Muscle layer of duodenum (tissue), 2 donors: ENCODE data around the gene CSDE1.
"Not testable (repeated sequence)": the region's sequence is repeated elsewhere in the genome, so short reads cannot be mapped to it uniquely, and the experiment has no call there.

Experiments
- H3K27ac ChIP-seq: one replicate; pipeline ENCODE4 v1.7.0; 2013; ENCODE audit warnings: mild to moderate bottlenecking, low read length
- H3K27me3 ChIP-seq: one replicate; pipeline ENCODE4 v1.7.0; 2013; ENCODE audit warnings: low read depth, mild to moderate bottlenecking, control low read depth, low read length
- H3K36me3 ChIP-seq, 2 donors: one replicate each; pipeline ENCODE4 v1.7.0; 2013; ENCODE audit warnings: low read length in 2 of 2, control low read depth in 1 of 2, mild to moderate bottlenecking in 1 of 2; ENCODE audit not compliant: insufficient read depth in 2 of 2, control insufficient read depth in 1 of 2
- H3K4me1 ChIP-seq, 2 donors: one replicate each; pipeline ENCODE4 v1.7.0; 2013; ENCODE audit warnings: low read length in 2 of 2, mild to moderate bottlenecking in 2 of 2, control low read depth in 1 of 2, moderate library complexity in 1 of 2; ENCODE audit not compliant: insufficient read depth in 2 of 2, control insufficient read depth in 1 of 2
- H3K4me3 ChIP-seq, 2 donors: one replicate each; pipeline ENCODE4 v1.7.0; 2013; ENCODE audit warnings: low read length in 2 of 2, low read depth in 1 of 2, mild to moderate bottlenecking in 1 of 2
- H3K9me3 ChIP-seq, 2 donors: one replicate each; pipeline ENCODE4 v1.7.0; 2013; ENCODE audit warnings: low read length in 2 of 2, control low read depth in 1 of 2, mild to moderate bottlenecking in 1 of 2; ENCODE audit not compliant: control insufficient read depth in 1 of 2
- donor health status: healthy.

The CSDE1 gene

DNA sequence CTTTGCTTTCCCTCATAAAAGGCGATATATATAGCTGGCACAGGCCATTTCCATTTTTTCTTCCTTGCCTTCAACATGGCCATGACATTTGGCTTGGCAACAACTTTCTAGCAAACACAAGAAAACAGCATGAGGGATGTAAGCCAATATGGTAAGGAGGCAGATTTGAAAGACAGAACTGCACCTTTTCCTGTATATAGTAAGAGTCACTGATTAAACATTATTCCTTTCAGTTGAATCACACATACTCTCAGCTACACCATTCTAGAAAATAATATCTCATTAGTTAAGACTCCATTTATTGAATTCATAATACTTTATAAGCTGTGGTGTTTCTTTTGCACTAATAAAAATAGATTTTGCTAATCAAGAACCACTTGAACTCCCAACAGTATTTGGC lies 13.2 kb upstream of the CSDE1 start:
- Histone ChIP-seq H3K36me3 (peaks cover 19 to 27% of the 10 kb centered on the region in 2 donors), H3K9me3 (no peaks in the 10 kb centered on the region), H3K27ac (no peak overlapping the region), H3K4me1 (no peaks in the 10 kb centered on the region), H3K27me3 (no peaks in the 10 kb centered on the region), H3K4me3 (no peak overlapping the region)

DNA sequence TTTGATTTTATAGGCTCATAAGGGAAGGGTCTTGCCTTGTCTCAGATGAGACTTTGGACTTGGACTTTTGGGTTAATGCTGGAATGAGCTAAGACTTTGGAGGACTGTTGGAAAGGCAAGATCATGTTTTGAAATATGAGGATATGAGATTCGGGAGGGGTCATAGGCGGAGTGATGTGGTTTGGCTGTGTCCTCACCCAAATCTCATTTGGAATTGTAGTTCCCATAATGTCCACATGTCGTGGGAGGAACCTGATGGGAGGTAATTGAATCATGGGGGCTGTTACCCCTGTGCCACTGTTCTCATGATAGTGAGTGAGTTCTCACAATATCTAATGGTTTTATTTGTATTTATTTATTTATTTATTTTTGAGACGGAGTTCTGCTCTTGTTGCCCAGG lies 6.9 kb upstream of the CSDE1 start:
- no peak overlapping the region for H3K4me3 ChIP-seq
- no peaks in the 10 kb centered on the region for H3K9me3 ChIP-seq
- H3K27ac ChIP-seq = no peak overlapping the region
- H3K4me1 ChIP-seq = no peaks in the 10 kb centered on the region
- H3K27me3 ChIP-seq = no peaks in the 10 kb centered on the region
- no peaks in the 10 kb centered on the region for H3K36me3 ChIP-seq

DNA sequence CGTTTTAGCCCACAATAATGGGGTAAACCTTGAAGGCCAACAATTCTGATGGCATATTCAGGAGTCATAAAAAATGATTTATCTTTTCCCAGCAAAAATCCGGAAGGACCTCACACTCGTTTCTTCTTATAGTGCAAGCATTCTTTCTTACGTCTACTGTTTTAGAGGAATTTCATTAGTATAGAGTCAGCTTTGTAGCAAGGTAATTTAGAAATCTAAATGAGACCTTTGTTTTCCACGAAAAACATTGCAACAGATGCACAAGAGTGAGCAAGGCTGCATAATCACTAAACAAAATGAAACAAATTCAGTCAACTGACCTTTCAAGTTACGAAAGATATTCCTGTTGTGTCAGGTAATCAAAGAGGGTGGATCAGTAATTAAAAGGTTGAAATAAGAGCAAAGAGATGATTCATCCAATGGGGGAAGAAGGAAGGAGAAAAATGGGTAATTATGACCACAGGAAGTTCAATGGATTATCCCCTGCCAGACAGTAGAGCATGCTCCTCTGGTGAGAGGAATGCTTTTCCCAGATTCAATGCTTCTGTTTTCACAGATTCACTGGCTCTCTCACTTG lies 560 bp upstream of the CSDE1 start:
- Histone ChIP-seq H3K4me1 (peaks cover 10 to 35% of the 10 kb centered on the region in 2 donors), H3K4me3 (peak overlapping the region; percentile 96 to 97), H3K27ac (peak overlapping the region; percentile 100), H3K36me3 (peaks cover 0 to 19% of the 10 kb centered on the region in 2 donors), H3K9me3 (no peaks in the 10 kb centered on the region), H3K27me3 (no peaks in the 10 kb centered on the region)

DNA sequence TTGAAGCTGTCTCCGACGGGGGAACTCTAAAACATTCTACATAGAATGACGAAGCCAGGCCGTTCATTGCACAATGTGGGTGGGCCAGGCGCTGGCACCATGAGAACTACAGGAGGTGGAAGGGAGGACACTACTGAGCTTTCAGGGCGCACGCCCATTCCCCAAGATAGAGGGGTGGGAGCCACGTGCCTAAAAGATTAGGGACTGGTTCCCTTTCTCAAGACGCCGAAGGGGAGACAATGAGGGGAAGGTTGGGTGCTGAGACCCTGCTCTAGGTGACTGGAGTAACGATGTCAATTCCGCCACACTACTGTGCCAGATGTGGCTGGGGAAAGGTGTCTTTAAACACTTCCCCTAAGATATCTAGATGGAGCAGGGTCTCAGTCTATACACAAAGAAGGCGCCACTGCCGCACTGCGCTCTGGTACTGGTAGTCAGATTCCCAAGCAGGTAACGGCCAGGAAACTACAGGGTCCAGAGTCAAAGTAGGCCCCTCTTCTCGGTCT lies 782 bp downstream of the CSDE1 start:
- peak overlapping the region; percentile 96 to 97 for H3K4me3 ChIP-seq
- H3K4me1 ChIP-seq = peaks cover 10 to 47% of the 10 kb centered on the region in 2 donors
- H3K36me3 ChIP-seq = peaks cover 0 to 19% of the 10 kb centered on the region in 2 donors
- H3K27ac ChIP-seq = peak overlapping the region; percentile 100
- no peaks in the 10 kb centered on the region for H3K27me3 ChIP-seq
- H3K9me3 ChIP-seq = no peaks in the 10 kb centered on the region

DNA sequence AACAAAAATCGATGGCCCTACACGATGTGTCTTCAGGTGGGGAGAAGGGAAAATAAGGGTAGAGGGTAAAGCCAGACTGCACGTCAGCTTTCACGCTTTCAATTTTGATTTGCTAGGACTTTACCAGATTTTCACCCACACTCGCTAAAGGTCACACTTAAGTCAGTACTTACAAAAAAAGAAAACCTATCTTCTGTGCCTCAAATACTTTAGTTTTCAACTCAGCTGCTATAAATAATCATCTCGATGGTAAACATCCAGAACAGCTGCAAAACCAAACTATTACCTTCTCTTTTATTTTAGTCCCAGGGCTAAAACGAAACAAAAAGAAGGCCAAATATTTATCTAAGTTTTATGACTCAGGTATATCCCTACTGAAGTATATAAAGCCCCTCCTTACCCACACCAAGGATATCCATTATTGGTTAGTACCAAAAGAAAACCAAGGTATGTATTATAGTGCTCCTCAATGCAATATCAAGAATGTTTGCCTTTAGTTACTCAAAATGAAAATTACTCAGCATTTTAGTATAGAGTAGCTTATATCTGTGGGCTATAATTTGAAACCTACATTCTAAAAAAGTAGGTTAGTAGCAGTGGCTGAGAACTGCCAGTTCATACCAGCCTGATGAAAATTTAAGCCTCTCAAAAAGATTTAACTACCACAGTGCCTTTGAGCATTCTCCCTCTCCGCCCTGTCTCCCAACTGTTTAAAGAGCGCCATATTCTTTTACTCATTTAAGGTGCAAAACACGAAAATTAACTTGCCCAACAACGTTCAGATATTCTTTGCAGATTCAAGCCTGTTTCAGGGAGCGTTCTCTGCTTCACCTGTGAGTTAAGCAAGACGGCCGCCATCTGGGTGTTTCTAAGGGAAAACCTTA lies 1.5 kb downstream of the CSDE1 start:
- Histone ChIP-seq H3K4me1 (peaks cover 14 to 53% of the 10 kb centered on the region in 2 donors), H3K27me3 (no peaks in the 10 kb centered on the region), H3K4me3 (peak overlapping the region; percentile 96 to 97), H3K9me3 (no peaks in the 10 kb centered on the region), H3K36me3 (peaks cover 0 to 19% of the 10 kb centered on the region in 2 donors), H3K27ac (peak overlapping the region; percentile 100)

DNA sequence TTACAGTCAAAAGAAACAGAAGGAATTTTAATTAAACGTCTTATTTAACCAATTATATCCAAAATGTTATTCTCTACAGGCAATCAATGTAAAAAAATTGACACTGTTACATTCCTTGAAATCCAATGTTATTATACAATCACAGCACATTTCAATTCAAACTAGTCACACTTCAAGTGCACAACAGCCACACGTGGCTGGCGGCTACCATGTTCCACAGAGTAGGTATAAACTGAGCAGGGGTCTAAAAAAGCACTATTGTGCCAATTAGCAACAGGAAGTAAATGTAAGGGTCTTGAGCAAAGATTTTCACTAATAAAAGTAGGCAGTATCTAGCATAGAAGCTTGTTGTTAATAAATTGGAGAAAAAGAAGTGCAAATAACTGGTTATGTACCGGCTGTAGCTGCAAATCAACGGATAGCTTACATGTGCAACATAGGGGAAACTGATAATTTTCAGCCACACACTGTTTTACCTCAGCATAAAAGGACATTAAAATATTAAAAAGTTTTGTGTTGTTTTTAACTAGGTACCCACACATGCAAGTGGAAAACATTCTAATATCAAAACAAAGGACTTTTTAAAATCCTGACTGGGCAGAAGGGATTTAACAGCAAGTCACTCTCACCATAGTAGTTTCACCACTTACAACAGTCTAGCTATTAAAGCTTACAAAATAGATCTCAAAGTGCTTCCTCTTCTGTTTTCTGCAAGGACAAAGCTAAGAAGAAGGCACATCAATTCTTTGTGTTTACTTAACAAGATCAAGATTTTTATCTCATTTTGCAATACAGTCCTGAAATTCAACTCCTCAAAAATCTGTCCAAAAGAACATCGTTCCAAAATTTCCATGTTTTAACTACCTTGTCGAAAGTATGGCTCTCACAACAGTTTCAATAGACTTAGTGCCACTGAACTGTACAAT lies 2.5 kb downstream of the CSDE1 start:
- Histone ChIP-seq H3K27me3 (no peaks in the 10 kb centered on the region), H3K36me3 (peaks cover 0 to 19% of the 10 kb centered on the region in 2 donors), H3K4me1 (peaks cover 14 to 63% of the 10 kb centered on the region in 2 donors), H3K27ac (peak overlapping the region; percentile 100), H3K9me3 (no peaks in the 10 kb centered on the region), H3K4me3 (peak overlapping the region; percentile 96 to 97)

DNA sequence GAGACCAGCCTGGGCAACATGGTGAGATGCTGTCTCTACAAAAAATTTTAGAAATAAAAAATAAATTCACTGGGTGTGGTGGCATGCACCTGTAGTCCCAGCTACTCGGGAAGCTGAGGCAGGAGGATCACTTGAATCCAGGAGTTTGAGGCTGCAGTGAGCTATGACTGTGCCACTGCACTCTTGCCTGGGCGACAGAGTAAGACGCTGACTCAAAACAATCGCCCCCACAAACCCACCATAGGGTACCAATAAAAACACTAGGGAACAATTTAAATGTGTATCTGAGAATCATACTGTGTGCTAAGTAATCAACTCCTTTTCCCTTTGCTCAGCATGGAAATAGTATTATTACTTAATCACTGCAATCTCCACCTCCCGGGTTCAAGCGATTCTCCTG lies 4.1 kb downstream of the CSDE1 start:
- not testable (repeated sequence) for H3K27ac ChIP-seq, H3K9me3 ChIP-seq, H3K4me3 ChIP-seq, H3K27me3 ChIP-seq
- Histone ChIP-seq H3K4me1 (peaks cover 14 to 77% of the 10 kb centered on the region in 2 donors), H3K36me3 (peaks cover 15 to 22% of the 10 kb centered on the region in 2 donors)

DNA sequence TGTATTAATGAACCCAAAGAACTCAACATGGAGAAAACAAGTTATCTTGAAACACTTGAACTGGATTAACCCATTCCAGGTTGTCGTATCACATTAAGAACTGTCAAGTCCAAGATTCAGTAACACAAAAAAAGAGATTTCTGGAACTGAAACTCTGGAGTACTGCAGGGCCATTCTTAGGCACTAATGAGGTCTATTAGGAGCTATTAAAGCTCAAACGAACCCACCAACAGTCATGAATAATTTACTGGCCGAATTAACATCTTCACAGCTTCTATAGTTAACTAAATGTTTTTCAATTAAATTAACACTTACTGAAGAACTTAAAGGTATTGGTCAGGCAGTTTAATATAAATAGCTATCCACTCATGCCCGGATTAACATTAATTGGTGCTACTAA lies 4.6 kb downstream of the CSDE1 start:
- no peak overlapping the region for H3K27ac ChIP-seq
- peaks cover 14 to 83% of the 10 kb centered on the region in 2 donors for H3K4me1 ChIP-seq
- H3K9me3 ChIP-seq = no peaks in the 10 kb centered on the region
- H3K4me3 ChIP-seq = no peak overlapping the region
- peaks cover 20 to 24% of the 10 kb centered on the region in 2 donors for H3K36me3 ChIP-seq
- no peaks in the 10 kb centered on the region for H3K27me3 ChIP-seq

DNA sequence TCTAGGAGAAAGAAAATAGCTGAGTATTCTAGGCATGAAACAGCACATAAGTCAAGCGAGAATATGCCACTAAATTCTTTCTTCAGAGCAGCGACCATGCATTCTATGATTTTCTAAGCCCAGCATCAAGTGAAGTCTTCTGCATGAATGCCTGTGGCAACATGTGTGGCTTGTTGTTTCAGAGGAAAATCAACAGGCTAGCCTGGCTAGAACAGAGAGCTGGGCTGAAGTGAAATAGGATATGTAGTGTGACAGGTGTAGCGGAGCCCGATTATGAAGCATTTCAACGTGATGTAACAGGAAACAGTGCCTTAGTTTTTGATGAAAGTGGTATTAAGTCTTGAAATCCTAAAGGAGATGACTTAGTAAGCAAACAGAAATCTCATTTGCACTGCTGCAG lies 7.0 kb downstream of the CSDE1 start:
- Histone ChIP-seq H3K36me3 (peaks cover 23 to 24% of the 10 kb centered on the region in 2 donors), H3K9me3 (no peaks in the 10 kb centered on the region), H3K27ac (no peak overlapping the region), H3K4me1 (peaks cover 4 to 82% of the 10 kb centered on the region in 2 donors), H3K4me3 (no peak overlapping the region), H3K27me3 (no peaks in the 10 kb centered on the region)

DNA sequence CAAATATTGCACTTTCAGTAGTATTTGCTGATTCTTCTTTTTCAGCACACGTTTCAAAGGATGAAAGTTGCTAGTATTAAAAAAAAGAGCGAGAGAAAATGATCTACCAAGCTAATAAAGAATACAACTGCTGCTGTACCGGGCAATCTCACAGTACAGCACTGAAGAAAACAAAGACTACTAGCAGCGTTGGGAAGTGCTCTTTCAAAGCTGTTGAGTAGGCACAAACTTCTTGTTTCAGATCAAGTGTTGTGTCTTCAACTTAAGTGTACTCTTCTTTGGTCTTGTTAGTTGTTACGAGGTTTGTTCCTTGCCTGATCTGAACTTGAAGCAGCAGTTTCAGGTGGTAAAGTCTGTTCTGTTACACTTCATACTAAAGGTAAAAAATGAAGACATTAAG lies 7.9 kb downstream of the CSDE1 start:
- no peaks in the 10 kb centered on the region for H3K9me3 ChIP-seq
- peaks cover 23 to 25% of the 10 kb centered on the region in 2 donors for H3K36me3 ChIP-seq
- no peak overlapping the region for H3K4me3 ChIP-seq
- H3K4me1 ChIP-seq = peaks cover 4 to 73% of the 10 kb centered on the region in 2 donors
- H3K27ac ChIP-seq = no peak overlapping the region
- H3K27me3 ChIP-seq = no peaks in the 10 kb centered on the region
